Large intestine (tissue), 3 donors: ENCODE measurements around the gene MYH11. TPM values are rescaled to one million over a fixed set of nuclear protein-coding genes. Genes with fewer than 3 reads are reported as not detected.

Experiments used
- DNase-seq, 2 donors: peaks; one replicate each; pipeline versions ENCODE4 v3.0.0 to v3.0.0-alpha.2; 2013
- H3K27ac ChIP-seq: one replicate; pipeline ENCODE4 v1.5.1; 2013; ENCODE audit warnings: low read length
- H3K27me3 ChIP-seq: 2 replicates; pipeline ENCODE4 v1.6.1; 2013; ENCODE audit warnings: low read length; ENCODE audit not compliant: control insufficient read depth, insufficient read depth
- H3K36me3 ChIP-seq: 2 replicates; pipeline ENCODE4 v1.6.1; 2013; ENCODE audit warnings: low read length; ENCODE audit not compliant: control insufficient read depth, insufficient read depth
- H3K4me1 ChIP-seq: one replicate; pipeline ENCODE4 v1.6.1; 2013; ENCODE audit warnings: low read length; ENCODE audit not compliant: control insufficient read depth, insufficient read depth
- H3K4me3 ChIP-seq: one replicate; pipeline ENCODE4 v1.5.1; 2013; ENCODE audit warnings: low read length
- H3K9me3 ChIP-seq: one replicate; pipeline ENCODE4 v1.6.1; 2013; ENCODE audit warnings: mild to moderate bottlenecking, low read depth, low read length, moderate library complexity; ENCODE audit not compliant: control insufficient read depth
- WGBS: methylation state at CpG from one replicate; pipeline ENCODE4 v1.1.5; 2013; ENCODE audit warnings: low lambda C conversion rate; ENCODE audit not compliant: insufficient coverage; 5-methylcytosine and 5-hydroxymethylcytosine counted together
- polyA plus RNA-seq: library from polyadenylated mRNA; unstranded; fragments of 120-200 nt; gene quantifications from one replicate; pipeline ENCODE4 v1.2.1, GENCODE V29; 2013

MYH11 gene
- polyA plus RNA-seq, 1 donor = 401 TPM

DNA sequence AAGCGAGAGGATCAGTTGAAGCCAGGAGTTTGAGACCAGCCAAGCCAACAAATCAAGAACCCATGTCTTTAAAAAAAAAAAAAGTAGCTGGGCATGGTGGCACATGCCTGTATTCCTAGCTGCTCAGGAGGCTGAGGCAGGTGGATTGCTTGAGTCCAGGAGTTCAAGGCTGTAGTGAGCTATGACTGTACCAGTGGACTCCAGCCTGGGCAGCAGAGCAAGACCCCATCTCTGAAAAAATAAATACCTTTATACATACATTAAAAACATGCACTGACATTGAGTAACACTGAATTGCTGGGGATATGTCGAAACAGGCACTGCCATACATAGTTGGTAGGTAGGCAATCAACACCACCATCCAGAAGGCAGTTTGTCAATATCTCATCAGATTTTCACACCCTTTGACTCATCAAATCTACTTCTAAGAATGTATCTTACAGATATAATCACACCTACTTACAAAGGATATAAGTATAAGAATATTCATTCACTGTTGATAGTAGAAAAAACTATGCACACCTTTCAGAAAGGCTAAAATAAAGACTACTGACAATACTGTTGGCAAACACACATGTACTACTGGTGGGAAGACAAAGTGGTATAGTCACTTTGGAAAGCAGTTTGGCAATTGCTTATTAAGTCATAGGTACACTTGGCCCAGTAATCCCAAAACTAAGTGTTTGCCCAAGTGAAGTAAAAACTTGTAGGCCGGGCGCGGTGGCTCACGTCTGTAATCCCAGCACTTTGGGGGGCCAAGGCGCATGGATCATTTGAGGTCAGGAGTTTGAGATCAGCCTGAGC, 37.9 kb upstream of the MYH11 start:
- no peaks in the 10 kb centered on the region for H3K9me3 ChIP-seq
- no peak for DNase-seq
- H3K27me3 ChIP-seq = no peaks in the 10 kb centered on the region
- WGBS = no CpG with 5 or more reads among the region's 7 CpGs
- no peaks in the 10 kb centered on the region for H3K4me1 ChIP-seq
- H3K27ac ChIP-seq = no peak overlapping the region
- H3K4me3 ChIP-seq = no peak overlapping the region
- H3K36me3 ChIP-seq = no peaks in the 10 kb centered on the region

DNA sequence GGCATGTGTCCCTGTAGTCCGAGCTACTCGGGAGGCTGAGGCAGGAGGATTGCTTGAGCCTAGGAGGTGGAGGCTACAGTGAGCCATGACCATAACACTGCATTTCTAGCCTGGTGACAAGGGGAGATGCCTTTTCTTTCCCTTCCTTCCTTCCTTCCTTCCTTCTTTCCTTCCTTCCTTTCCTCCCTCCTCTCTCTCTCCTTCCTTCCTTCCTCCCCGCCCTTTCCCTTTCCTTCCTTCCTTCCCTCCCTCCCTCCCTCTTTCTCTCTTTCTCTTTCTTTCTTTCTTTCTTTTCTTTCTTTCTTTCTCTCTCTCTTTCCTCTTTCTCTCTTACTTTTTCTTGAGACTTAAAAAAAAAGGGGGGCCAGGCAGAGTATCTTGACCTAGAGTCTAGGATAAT, 34.7 kb upstream of the MYH11 start:
- Histone ChIP-seq H3K36me3 (no peaks in the 10 kb centered on the region), H3K27me3 (no peaks in the 10 kb centered on the region), H3K9me3 (no peaks in the 10 kb centered on the region), H3K4me1 (no peaks in the 10 kb centered on the region), H3K27ac (no peak overlapping the region), H3K4me3 (no peak overlapping the region)
- WGBS = 87% methylated on average over 1 of the region's 3 CpGs
- DNase-seq = no peak

DNA sequence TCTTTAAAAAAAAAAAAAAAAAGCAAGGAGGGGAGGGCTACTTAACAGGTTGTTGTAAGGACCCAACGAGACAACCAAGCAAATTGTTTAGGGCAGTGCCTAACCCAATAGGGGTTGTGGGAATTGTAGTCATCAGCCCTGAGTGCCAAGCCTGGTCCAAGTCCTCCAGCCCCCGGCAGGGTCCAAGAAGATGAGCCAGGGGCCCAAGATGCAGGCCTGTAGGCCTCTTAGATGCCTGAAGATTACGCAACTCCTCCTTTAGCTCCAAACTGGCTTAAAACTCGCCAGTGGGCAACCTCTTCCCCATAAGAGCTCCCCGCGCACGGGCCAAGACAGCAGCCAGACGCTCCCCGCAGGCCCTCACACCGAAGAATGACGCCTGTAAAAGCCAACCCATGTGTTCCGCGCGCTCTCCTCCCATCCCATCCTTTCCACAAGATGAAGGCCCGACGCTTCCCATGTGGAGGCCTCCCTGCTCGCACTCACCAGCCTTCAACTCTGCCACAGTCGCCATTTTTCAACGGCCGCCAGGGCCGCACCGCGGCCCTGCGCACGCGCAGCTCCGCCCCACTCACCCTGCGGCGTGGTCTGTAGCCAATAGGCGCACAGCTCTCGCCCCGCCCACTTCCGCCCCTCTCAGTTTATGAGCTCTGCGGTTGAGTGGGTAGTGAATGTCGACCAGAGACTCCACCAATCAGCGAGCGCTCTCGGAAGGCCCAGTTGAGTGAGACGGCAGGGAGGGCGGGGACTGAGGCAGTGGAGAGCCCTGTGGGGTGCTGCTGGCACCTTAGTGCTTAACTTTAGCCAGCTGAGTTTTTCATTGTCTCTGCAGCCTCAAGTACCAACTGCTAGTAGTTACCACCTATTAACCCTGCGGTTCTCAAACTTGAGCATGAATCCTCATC, 31.5 kb upstream of the MYH11 start, which contains the start of gene CEP20:
Gene CEP20, minus strand, starts transcription at position 532 of the 905 bp plus-strand sequence. Its CDS starts 18 bp downstream, at position 514.
- H3K4me1 ChIP-seq = no peaks in the 10 kb centered on the region
- DNase-seq = peak; percentile 99
- WGBS = no CpG with 5 or more reads among the region's 41 CpGs
- H3K27me3 ChIP-seq = no peaks in the 10 kb centered on the region
- peak within 1 kb of the TSS; percentile 86 for H3K4me3 ChIP-seq
- peaks cover 3% of the 10 kb centered on the region for H3K36me3 ChIP-seq
- H3K27ac ChIP-seq = peak within 1 kb of the TSS; percentile 68
- H3K9me3 ChIP-seq = no peaks in the 10 kb centered on the region

DNA sequence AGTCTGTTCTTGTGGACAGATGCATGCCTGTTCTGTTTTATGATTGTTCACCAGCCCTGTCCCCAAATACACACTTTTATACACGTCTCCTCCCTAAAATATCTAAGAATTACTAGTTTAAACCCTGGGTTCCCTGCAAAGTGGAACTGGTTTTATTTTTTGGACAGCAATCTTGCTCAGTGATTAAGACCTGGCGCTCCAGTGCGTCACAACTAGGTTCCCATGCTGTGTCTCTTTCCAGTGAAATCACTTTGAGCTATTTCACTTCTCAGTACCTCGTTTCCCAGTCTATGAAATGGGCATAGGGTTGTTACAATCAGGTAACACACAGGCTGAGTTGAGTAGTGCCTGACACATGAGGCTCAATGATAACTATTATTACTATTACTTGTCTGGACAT, 30.5 kb upstream of the MYH11 start:
- Histone ChIP-seq H3K27me3 (no peaks in the 10 kb centered on the region), H3K27ac (no peak overlapping the region), H3K4me3 (peak overlapping the region; percentile 86), H3K4me1 (no peaks in the 10 kb centered on the region), H3K36me3 (peaks cover 7% of the 10 kb centered on the region), H3K9me3 (no peaks in the 10 kb centered on the region)
- 86% methylated on average over 1 of the region's 4 CpGs for WGBS
- no peak for DNase-seq

DNA sequence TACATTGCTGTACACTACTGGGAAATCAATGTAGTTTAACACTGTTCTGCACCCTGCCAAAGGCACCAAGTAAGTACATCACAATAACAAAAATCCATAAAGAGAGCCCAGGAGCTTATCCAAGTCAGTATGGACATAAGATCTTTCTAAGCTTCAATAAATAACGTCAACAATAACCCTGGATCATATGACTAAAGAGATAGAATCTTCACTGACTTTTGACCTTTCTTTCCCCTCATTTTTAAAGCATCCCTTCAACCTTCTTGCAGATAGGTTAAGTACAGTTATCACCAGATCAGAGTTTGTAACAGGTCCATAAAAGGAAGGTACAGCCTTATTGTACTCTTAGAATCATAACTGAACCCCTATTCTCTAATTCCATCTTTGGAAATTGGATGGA, 29.2 kb upstream of the MYH11 start:
- no peak overlapping the region for H3K27ac ChIP-seq
- no peak for DNase-seq
- no peaks in the 10 kb centered on the region for H3K9me3 ChIP-seq
- peaks cover 16% of the 10 kb centered on the region for H3K36me3 ChIP-seq
- H3K4me3 ChIP-seq = no peak overlapping the region
- no peaks in the 10 kb centered on the region for H3K4me1 ChIP-seq
- no peaks in the 10 kb centered on the region for H3K27me3 ChIP-seq
- 67% methylated on average over 1 of the region's 1 CpG for WGBS

DNA sequence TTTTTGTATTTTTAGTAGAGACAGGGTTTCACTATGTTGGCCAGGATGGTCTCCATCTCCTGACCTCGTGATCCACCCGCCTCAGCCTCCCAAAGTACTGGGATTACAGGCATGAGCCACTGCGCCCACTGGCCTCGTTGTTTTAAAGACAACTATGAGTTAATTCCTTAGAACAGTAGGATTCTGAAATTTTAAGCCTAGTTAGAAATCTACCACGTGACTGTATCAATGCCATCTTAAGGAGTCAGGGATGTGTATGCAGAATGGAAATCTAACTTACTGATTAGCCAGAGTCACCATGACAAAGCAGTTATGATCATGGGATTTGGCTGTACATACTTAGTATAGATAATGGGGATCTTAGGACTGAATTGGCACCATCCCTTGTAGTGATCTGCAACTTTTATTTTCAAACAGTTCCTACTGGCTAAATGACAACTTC, 28.8 kb upstream of the MYH11 start:
- Histone ChIP-seq H3K4me3 (no peak overlapping the region), H3K27ac (no peak overlapping the region), H3K4me1 (no peaks in the 10 kb centered on the region), H3K36me3 (peaks cover 16% of the 10 kb centered on the region), H3K27me3 (no peaks in the 10 kb centered on the region), H3K9me3 (no peaks in the 10 kb centered on the region)
- no CpG with 5 or more reads among the region's 5 CpGs for whole genome bisulfite sequencing
- no peak for DNase-seq

DNA sequence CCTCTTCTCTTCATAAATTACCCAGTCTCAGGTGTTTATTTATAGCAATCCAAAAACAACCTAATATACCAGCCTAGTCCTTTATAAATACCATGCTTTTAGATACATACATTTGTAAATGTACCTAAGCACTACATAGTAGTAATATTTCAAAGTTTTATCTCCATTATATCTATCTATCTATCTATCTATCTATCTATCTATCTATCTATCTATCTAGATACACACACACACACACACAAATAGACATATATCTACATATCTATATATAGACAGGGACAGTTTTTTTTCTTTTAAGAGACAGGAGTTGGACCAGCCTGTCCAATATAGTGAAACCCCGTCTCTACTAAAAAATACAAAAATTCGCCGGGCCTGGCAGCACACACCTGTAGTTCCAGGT, 25.7 kb upstream of the MYH11 start:
- WGBS = no CpG with 5 or more reads among the region's 3 CpGs

DNA sequence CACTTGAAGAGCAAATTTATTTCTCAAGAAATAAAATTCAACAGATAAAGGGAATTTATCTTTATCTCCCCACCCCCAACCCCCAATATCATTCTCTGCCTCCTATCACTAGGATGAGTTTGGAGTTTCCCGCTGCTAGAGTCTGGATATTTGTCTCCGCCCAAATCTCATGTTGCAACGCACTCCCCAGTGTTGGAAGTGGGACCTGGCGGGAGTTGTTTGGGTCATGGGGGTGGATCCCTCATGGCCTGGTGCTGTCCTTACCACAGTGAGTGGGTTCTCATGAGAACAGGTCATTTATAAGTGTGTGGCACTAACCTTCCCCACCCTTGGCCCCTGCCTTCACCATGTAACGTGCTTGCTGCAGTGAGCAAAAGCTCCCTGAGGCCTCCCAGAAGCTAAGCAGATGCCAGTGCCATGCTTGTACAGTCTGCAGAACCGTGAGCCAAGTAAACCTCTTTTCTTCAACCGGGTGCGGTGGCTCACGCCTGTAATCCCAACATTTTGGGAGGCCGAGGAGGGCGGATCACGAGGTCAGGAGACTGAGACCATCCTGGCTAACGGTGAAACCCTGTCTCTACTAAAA, 25.1 kb upstream of the MYH11 start:
- DNase-seq = no peak
- WGBS = no CpG with 5 or more reads among the region's 13 CpGs
- no peak overlapping the region for H3K4me3 ChIP-seq
- H3K9me3 ChIP-seq = no peaks in the 10 kb centered on the region
- no peak overlapping the region for H3K27ac ChIP-seq
- no peaks in the 10 kb centered on the region for H3K27me3 ChIP-seq
- H3K36me3 ChIP-seq = peaks cover 29% of the 10 kb centered on the region
- H3K4me1 ChIP-seq = no peaks in the 10 kb centered on the region

More for the DNA sequence above, 25.7 kb upstream of the MYH11 start:
- no peaks in the 10 kb centered on the region for H3K27me3 ChIP-seq
- no peak for DNase-seq
- peaks cover 27% of the 10 kb centered on the region for H3K36me3 ChIP-seq
- H3K4me1 ChIP-seq = no peaks in the 10 kb centered on the region
- H3K9me3 ChIP-seq = no peaks in the 10 kb centered on the region
- no peak overlapping the region for H3K4me3 ChIP-seq
- no peak overlapping the region for H3K27ac ChIP-seq

DNA sequence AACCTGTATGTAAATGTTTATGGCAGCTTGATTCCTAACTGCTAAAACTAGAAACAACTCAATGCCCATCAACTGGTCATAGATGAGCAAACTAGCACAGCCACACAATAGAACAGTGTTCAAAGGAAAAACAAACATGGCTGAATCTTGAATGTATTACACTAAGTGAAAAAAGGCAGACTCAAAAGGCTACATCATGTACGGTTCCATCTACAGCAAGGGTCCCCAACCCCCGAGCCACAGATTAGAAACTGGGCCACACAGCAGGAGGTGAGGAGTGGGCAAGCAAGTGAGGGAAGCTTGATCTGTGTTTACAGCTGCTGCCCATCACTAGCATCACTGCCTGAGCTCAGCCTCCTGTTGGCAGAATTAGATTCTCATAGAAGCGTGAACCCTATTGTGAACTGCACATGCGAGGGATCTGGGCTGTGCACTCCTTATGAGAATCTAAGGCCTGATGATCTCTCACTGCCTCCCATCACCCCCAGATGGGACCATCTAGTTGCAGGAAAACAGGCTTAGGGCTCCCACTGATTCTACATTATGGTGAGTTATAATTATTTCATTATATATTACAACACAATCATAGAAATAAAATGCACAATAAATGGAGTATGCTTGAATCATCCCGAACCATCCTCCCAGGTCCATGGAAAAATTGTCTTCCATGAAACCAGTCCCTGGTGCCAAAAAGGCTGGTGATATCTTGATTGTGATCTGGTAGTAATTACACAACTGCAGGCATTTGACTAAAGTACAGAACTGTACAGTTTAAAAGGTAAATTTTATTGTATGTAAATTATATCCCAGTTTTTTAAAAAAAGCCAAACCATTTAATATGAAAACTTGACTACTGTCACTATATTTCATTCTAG, 23.8 kb upstream of the MYH11 start:
- no CpG with 5 or more reads among the region's 5 CpGs for whole genome bisulfite sequencing
- H3K9me3 ChIP-seq = no peaks in the 10 kb centered on the region
- no peaks in the 10 kb centered on the region for H3K27me3 ChIP-seq
- no peak overlapping the region for H3K27ac ChIP-seq
- no peak for DNase-seq
- H3K36me3 ChIP-seq = peaks cover 32% of the 10 kb centered on the region
- no peaks in the 10 kb centered on the region for H3K4me1 ChIP-seq
- H3K4me3 ChIP-seq = no peak overlapping the region
